DOHH2 (cell line): Measurements from ENCODE around the gene NUDT3.
"Not testable (repeated sequence)": the region's sequence is repeated elsewhere in the genome, so short reads cannot be mapped to it uniquely, and the experiment has no call there.

Experiments
- CTCF ChIP-seq: fragments of 200-600 bp; sonication (generic); IDR thresholded peaks from one replicate; pipeline ENCODE4 v1.5.1; 2014; ENCODE audit warnings: antibody characterized with exemption, mild to moderate bottlenecking, low read depth, low read length; ENCODE audit not compliant: poor library complexity, severe bottlenecking
- EZH2phosphoT487 ChIP-seq: fragments of 200-600 bp; sonication (generic); IDR thresholded peaks from 2 replicates; pipeline ENCODE4 v1.6.1; 2017; ENCODE audit warnings: borderline replicate concordance, mild to moderate bottlenecking, antibody characterized with exemption, low read length, moderate library complexity, mixed read lengths

DNA sequence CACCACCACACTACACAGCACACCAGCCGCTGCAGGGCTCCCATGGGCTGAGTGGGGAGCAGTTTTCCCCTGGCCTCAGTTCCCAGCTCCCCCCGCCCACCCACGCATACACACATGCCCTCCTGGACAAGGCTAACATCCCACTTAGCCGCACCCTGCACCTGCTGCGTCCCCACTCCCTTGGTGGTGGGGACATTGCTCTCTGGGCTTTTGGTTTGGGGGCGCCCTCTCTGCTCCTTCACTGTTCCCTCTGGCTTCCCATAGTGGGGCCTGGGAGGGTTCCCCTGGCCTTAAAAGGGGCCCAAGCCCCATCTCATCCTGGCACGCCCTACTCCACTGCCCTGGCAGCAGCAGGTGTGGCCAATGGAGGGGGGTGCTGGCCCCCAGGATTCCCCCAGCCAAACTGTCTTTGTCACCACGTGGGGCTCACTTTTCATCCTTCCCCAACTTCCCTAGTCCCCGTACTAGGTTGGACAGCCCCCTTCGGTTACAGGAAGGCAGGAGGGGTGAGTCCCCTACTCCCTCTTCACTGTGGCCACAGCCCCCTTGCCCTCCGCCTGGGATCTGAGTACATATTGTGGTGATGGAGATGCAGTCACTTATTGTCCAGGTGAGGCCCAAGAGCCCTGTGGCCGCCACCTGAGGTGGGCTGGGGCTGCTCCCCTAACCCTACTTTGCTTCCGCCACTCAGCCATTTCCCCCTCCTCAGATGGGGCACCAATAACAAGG is 147.3 kb downstream of the NUDT3 start:
- TF ChIP-seq CTCF, EZH2phosphoT487: not testable (repeated sequence)
